ENCODE results near the gene RBMS3. TPM values are rescaled to one million over a fixed set of nuclear protein-coding genes. Genes with fewer than 3 reads are reported as not detected.

The RBMS3 gene
- total RNA-seq, 1 donor from 2014 or later, result 0.47 TPM

DNA sequence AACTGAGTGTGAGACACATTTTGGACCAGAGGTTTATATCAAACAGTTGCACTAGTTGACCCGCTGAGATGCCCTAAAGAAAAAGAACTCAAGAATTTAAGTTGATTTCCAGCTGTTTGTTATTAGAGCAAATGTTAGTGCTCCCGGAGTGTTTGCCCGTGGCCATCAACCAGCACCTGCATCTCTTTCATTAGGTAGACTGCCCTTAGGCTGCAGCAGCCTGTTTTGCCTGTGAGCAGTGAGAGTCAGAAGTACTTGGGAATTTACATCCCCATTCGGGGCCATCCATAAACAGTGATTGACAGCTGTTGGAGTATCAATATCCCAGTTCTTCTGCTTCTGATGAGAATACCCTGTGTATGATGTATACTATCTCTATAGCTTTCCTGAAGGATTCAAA lies 492.6 kb downstream of the RBMS3 start:
- H3K36me3 Mint-ChIP-seq, result no peaks in the 10 kb centered on the region
- Histone ChIP-seq H3K9me3 (ENCODE audit: low read depth) (no peaks in the 10 kb centered on the region), H3K27ac (no peak overlapping the region), H3K9ac (no peak overlapping the region), H2AFZ (replicated peaks) (no peak overlapping the region), H3K4me2 (no peak overlapping the region), H3K36me3 (no peaks in the 10 kb centered on the region), H3K27me3 (no peaks in the 10 kb centered on the region), H3K79me2 (ENCODE audit: low read depth) (no peaks in the 10 kb centered on the region), H3K4me3 (no peak overlapping the region), H4K20me1 (ENCODE audit: low read depth) (no peaks in the 10 kb centered on the region), H3F3A (ENCODE audit: low read depth) (no peaks in the 10 kb centered on the region), H3K4me1 (peaks cover 13% of the 10 kb centered on the region)
- TF ChIP-seq, protein P1, sequence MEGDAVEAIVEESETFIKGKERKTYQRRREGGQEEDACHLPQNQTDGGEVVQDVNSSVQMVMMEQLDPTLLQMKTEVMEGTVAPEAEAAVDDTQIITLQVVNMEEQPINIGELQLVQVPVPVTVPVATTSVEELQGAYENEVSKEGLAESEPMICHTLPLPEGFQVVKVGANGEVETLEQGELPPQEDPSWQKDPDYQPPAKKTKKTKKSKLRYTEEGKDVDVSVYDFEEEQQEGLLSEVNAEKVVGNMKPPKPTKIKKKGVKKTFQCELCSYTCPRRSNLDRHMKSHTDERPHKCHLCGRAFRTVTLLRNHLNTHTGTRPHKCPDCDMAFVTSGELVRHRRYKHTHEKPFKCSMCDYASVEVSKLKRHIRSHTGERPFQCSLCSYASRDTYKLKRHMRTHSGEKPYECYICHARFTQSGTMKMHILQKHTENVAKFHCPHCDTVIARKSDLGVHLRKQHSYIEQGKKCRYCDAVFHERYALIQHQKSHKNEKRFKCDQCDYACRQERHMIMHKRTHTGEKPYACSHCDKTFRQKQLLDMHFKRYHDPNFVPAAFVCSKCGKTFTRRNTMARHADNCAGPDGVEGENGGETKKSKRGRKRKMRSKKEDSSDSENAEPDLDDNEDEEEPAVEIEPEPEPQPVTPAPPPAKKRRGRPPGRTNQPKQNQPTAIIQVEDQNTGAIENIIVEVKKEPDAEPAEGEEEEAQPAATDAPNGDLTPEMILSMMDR (IDR thresholded peaks at IDR 0.05), result no peak
- TF ChIP-seq EZH2 (IDR thresholded peaks at IDR 0.05) (no peak), EZH2phosphoT487 (IDR thresholded peaks at IDR 0.05) (no peak)
- H3K27ac Mint-ChIP-seq, result no peak overlapping the region
- DNase-seq (ENCODE audit: low spot score), result no peak
- no peaks in the 10 kb centered on the region for H3K9me3 Mint-ChIP-seq
- H3K27me3 Mint-ChIP-seq (ENCODE audit: insufficient read depth, low read depth), result no peaks in the 10 kb centered on the region
- H3K4me1 Mint-ChIP-seq, result peaks cover 4% of the 10 kb centered on the region
- H3K4me3 Mint-ChIP-seq, result no peak overlapping the region

DNA sequence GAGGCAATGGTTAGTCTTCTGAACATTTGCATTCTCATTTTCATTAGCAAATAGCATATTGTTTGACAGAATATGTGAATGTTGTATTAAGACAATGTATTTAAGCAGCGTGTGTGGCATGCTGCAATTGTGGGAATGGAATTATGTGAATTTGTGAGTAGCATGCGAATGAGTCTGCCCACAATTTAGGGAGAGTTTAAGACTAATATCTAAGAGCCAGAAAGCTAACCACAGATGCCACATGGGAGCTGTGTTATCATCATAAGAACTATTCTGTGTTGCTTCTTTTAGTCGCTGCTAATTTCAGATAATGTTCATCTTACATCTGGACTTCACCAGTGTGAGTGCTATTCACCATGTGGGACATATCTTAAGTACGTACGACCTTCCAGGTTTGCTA lies 494.5 kb downstream of the RBMS3 start:
- Histone ChIP-seq H3K4me3 (no peak overlapping the region), H3K9me3 (ENCODE audit: low read depth) (no peaks in the 10 kb centered on the region), H3K4me2 (no peak overlapping the region), H3K9ac (no peak overlapping the region), H3K27ac (no peak overlapping the region), H3F3A (ENCODE audit: low read depth) (no peaks in the 10 kb centered on the region), H2AFZ (replicated peaks) (no peak overlapping the region), H3K36me3 (peaks cover under 1% of the 10 kb centered on the region), H3K79me2 (ENCODE audit: low read depth) (no peaks in the 10 kb centered on the region), H4K20me1 (ENCODE audit: low read depth) (no peaks in the 10 kb centered on the region), H3K27me3 (no peaks in the 10 kb centered on the region), H3K4me1 (peaks cover 10% of the 10 kb centered on the region)
- H3K4me3 Mint-ChIP-seq, result no peak overlapping the region
- no peaks in the 10 kb centered on the region for H3K36me3 Mint-ChIP-seq
- H3K9me3 Mint-ChIP-seq, result no peaks in the 10 kb centered on the region
- DNase-seq (ENCODE audit: low spot score), result no peak
- H3K27ac Mint-ChIP-seq, result no peak overlapping the region
- TF ChIP-seq, protein P1 (IDR thresholded peaks at IDR 0.05), result no peak
- TF ChIP-seq EZH2phosphoT487 (IDR thresholded peaks at IDR 0.05) (no peak), EZH2 (IDR thresholded peaks at IDR 0.05) (no peak)
- no peaks in the 10 kb centered on the region for H3K27me3 Mint-ChIP-seq (ENCODE audit: insufficient read depth, low read depth)
- peaks cover 4% of the 10 kb centered on the region for H3K4me1 Mint-ChIP-seq

DNA sequence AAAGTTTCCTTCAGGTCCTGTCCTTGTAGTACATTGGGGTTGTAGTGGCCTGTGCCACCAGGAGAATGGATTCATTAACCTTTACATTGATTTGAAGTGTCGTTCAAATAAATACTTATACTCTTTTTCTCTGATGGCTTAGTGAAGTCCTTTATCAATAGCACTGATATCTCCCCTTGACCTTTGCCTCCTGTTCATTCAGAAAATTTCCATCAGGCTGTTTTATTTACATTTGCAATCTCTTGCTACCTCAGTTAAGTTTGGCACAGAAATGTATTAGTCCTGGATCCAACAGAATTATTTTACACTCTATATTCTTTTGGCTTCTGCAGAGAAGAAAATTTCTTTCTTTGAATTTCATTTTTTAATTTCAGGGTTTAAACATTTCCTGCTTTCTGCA lies 497.0 kb downstream of the RBMS3 start:
- Mint-ChIP-seq H3K36me3 (peaks cover 6% of the 10 kb centered on the region), H3K4me1 (no peaks in the 10 kb centered on the region), H3K4me3 (no peak overlapping the region), H3K9me3 (peaks cover 11% of the 10 kb centered on the region), H3K27ac (no peak overlapping the region), H3K27me3 (ENCODE audit: insufficient read depth, low read depth) (no peaks in the 10 kb centered on the region)
- Histone ChIP-seq H3K4me2 (no peak overlapping the region), H3K36me3 (peaks cover 4% of the 10 kb centered on the region), H3F3A (ENCODE audit: low read depth) (no peaks in the 10 kb centered on the region), H3K4me1 (peaks cover 17% of the 10 kb centered on the region), H4K20me1 (ENCODE audit: low read depth) (no peaks in the 10 kb centered on the region), H3K79me2 (ENCODE audit: low read depth) (no peaks in the 10 kb centered on the region), H3K27ac (no peak overlapping the region), H3K9ac (no peak overlapping the region), H3K4me3 (no peak overlapping the region), H2AFZ (replicated peaks) (no peak overlapping the region), H3K9me3 (ENCODE audit: low read depth) (peaks cover 6% of the 10 kb centered on the region), H3K27me3 (no peaks in the 10 kb centered on the region)
- DNase-seq (ENCODE audit: low spot score), result no peak
- TF ChIP-seq EZH2phosphoT487 (IDR thresholded peaks at IDR 0.05) (no peak), EZH2 (IDR thresholded peaks at IDR 0.05) (no peak)
- TF ChIP-seq, protein P1 (IDR thresholded peaks at IDR 0.05), result no peak
